ENCODE results near the gene SRRD. TPM values are rescaled to one million over a fixed set of nuclear protein-coding genes. Genes with fewer than 3 reads are reported as not detected.
"Not testable (repeated sequence)": the region's sequence is repeated elsewhere in the genome, so short reads cannot be mapped to it uniquely, and the experiment has no call there.

SRRD gene
- total RNA-seq, 1 experiment from 2014 or later: 17.8 TPM

GRCh38 chr22:26512149-26512793, 28.6 kb downstream of the SRRD start, which contains the start of gene TFIP11:
Gene TFIP11 (minus strand): TSS chr22:26512473. CDS start chr22:26510272, 2,201 bp downstream.
- H3K27me3 ChIP-seq: no peaks in the 10 kb centered on the region
- H3K4me3 ChIP-seq: peak within 1 kb of the TSS; percentile 81
- no peaks in the 10 kb centered on the region for H3K4me1 ChIP-seq
- peak; percentile 90 for DNase-seq
- no peaks in the 10 kb centered on the region for H3K9me3 ChIP-seq (replicated peaks)
- peaks cover 12% of the 10 kb centered on the region for H3K36me3 ChIP-seq
- H3K27ac ChIP-seq: peak within 1 kb of the TSS; percentile 51

- H3K27me3 ChIP-seq: no peaks in the 10 kb centered on the region
- H3K9me3 ChIP-seq (replicated peaks): no peaks in the 10 kb centered on the region
- H3K36me3 ChIP-seq: peaks cover 6% of the 10 kb centered on the region; the same call in 1 of the 2 replicates
- no peak overlapping the region for H3K4me3 ChIP-seq
- no peaks in the 10 kb centered on the region for H3K4me1 ChIP-seq
- no peak overlapping the region for H3K27ac ChIP-seq
- no peak for DNase-seq
Observed at GRCh38 chr22:26513838-26514237, 30.2 kb downstream of the SRRD start.

GRCh38 chr22:26514419-26515161, 30.9 kb downstream of the SRRD start:
- no peaks in the 10 kb centered on the region for H3K27me3 ChIP-seq
- H3K27ac ChIP-seq: no peak overlapping the region
- H3K4me1 ChIP-seq: no peaks in the 10 kb centered on the region
- H3K9me3 ChIP-seq (replicated peaks): no peaks in the 10 kb centered on the region
- H3K4me3 ChIP-seq: no peak overlapping the region
- no peak for DNase-seq
- no peaks in the 10 kb centered on the region for H3K36me3 ChIP-seq

- no peak overlapping the region for H3K4me3 ChIP-seq
Observed at GRCh38 chr22:26515931-26516330, 32.3 kb downstream of the SRRD start.

GRCh38 chr22:26516503-26516902, 32.8 kb downstream of the SRRD start:
- no peaks in the 10 kb centered on the region for H3K9me3 ChIP-seq (replicated peaks)
- H3K4me3 ChIP-seq: no peak overlapping the region
- H3K27me3 ChIP-seq: no peaks in the 10 kb centered on the region
- H3K36me3 ChIP-seq: no peaks in the 10 kb centered on the region
- no peak for DNase-seq
- H3K27ac ChIP-seq: no peak overlapping the region
- H3K4me1 ChIP-seq: no peaks in the 10 kb centered on the region

More at GRCh38 chr22:26515931-26516330, 32.3 kb downstream of the SRRD start:
- Histone ChIP-seq H3K9me3 (replicated peaks) (no peaks in the 10 kb centered on the region), H3K27me3 (no peaks in the 10 kb centered on the region), H3K27ac (no peak overlapping the region), H3K36me3 (no peaks in the 10 kb centered on the region), H3K4me1 (no peaks in the 10 kb centered on the region)
- no peak for DNase-seq

GRCh38 chr22:26517429-26517828, 33.8 kb downstream of the SRRD start:
- Histone ChIP-seq H3K27me3 (no peaks in the 10 kb centered on the region), H3K4me3 (no peak overlapping the region), H3K36me3 (no peaks in the 10 kb centered on the region), H3K4me1 (no peaks in the 10 kb centered on the region), H3K27ac (no peak overlapping the region), H3K9me3 (replicated peaks) (no peaks in the 10 kb centered on the region)
- DNase-seq: no peak

GRCh38 chr22:26522012-26522411, 38.3 kb downstream of the SRRD start:
- no peak for DNase-seq
- no peak overlapping the region for H3K27ac ChIP-seq
- no peak overlapping the region for H3K4me3 ChIP-seq
- H3K4me1 ChIP-seq: no peaks in the 10 kb centered on the region
- no peaks in the 10 kb centered on the region for H3K9me3 ChIP-seq (replicated peaks)
- no peaks in the 10 kb centered on the region for H3K36me3 ChIP-seq
- H3K27me3 ChIP-seq: no peaks in the 10 kb centered on the region

GRCh38 chr22:26522592-26522991, 38.9 kb downstream of the SRRD start:
- DNase-seq: no peak
- no peak overlapping the region for H3K27ac ChIP-seq
- H3K4me3 ChIP-seq: no peak overlapping the region
- H3K9me3 ChIP-seq (replicated peaks): no peaks in the 10 kb centered on the region
- H3K4me1 ChIP-seq: peaks cover under 1% of the 10 kb centered on the region; the same call in 1 of the 2 replicates
- no peaks in the 10 kb centered on the region for H3K27me3 ChIP-seq
- no peaks in the 10 kb centered on the region for H3K36me3 ChIP-seq

- H3K36me3 ChIP-seq: no peaks in the 10 kb centered on the region
- no peak overlapping the region for H3K27ac ChIP-seq
- DNase-seq: no peak
- H3K4me1 ChIP-seq: peaks cover 5% of the 10 kb centered on the region; the same call in 1 of the 2 replicates
- H3K4me3 ChIP-seq: no peak overlapping the region
- no peaks in the 10 kb centered on the region for H3K9me3 ChIP-seq (replicated peaks)
- no peaks in the 10 kb centered on the region for H3K27me3 ChIP-seq
Observed at GRCh38 chr22:26524870-26525269, 41.2 kb downstream of the SRRD start.

- Histone ChIP-seq H3K27ac (no peak overlapping the region), H3K27me3 (no peaks in the 10 kb centered on the region), H3K36me3 (no peaks in the 10 kb centered on the region), H3K4me1 (peaks cover 5% of the 10 kb centered on the region; the same call in 1 of the 2 replicates), H3K9me3 (replicated peaks) (no peaks in the 10 kb centered on the region), H3K4me3 (no peak overlapping the region)
- no peak for DNase-seq
Observed at GRCh38 chr22:26525946-26526564, 42.4 kb downstream of the SRRD start.

- H3K4me3 ChIP-seq: no peak overlapping the region
- H3K4me1 ChIP-seq: peaks cover 5% of the 10 kb centered on the region; the same call in 1 of the 2 replicates
- H3K9me3 ChIP-seq (replicated peaks): no peaks in the 10 kb centered on the region
- no peak overlapping the region for H3K27ac ChIP-seq
- no peak for DNase-seq
- H3K36me3 ChIP-seq: no peaks in the 10 kb centered on the region
- H3K27me3 ChIP-seq: no peaks in the 10 kb centered on the region
Observed at GRCh38 chr22:26527167-26527566, 43.5 kb downstream of the SRRD start.

GRCh38 chr22:26527574-26528465, 44.1 kb downstream of the SRRD start:
- DNase-seq: peak; percentile 29 to 39
- no peak overlapping the region for H3K4me3 ChIP-seq
- H3K4me1 ChIP-seq: peaks cover 5% of the 10 kb centered on the region; the same call in 1 of the 2 replicates
- no peaks in the 10 kb centered on the region for H3K36me3 ChIP-seq
- no peak overlapping the region for H3K27ac ChIP-seq
- H3K27me3 ChIP-seq: no peaks in the 10 kb centered on the region
- no peaks in the 10 kb centered on the region for H3K9me3 ChIP-seq (replicated peaks)

- DNase-seq; H3K4me3 ChIP-seq; H3K27ac ChIP-seq; H3K4me1 ChIP-seq; H3K27me3 ChIP-seq; H3K9me3 ChIP-seq (replicated peaks); H3K36me3 ChIP-seq: not testable (repeated sequence)
Observed at GRCh38 chr22:26528518-26528917, 44.8 kb downstream of the SRRD start.

GRCh38 chr22:26529345-26529744, 45.7 kb downstream of the SRRD start:
- Histone ChIP-seq H3K27me3 (no peaks in the 10 kb centered on the region), H3K27ac (no peak overlapping the region), H3K4me3 (no peak overlapping the region), H3K4me1 (peaks cover 5% of the 10 kb centered on the region; the same call in 1 of the 2 replicates), H3K36me3 (no peaks in the 10 kb centered on the region), H3K9me3 (replicated peaks) (no peaks in the 10 kb centered on the region)
- DNase-seq: no peak
